ENCODE data around the gene NR2F1-AS1. TPM values are rescaled to one million over a fixed set of nuclear protein-coding genes. Genes with fewer than 3 reads are reported as not detected.

NR2F1-AS1 gene
- polyA plus RNA-seq, 1 donor (not counting 4 experiments of a cell fraction or from before 2014, with no cell fraction given): 0.25 TPM

DNA sequence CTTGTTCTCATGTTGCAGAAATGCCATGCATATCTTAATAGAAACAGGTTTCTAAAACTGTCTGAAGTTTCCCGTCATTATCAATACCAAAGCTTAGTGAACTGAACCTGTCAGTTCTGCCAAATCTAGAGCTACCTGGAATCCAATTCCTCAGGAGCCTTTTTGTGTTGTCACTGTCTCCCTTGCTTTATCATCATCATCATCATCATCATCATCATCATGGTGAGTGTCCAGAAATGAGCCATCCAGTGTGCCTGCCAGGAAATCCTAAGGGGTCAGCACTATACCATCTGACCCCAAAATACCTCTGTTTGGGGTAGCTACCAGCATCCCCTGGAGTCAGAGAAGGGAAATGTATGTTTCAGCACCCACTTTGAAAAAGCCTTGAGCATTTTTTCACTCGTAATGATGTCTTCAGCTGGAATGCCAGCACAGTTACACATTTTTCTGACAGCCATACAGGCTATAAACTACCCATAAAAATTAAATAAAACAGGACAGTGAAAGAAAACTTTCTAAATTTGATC is 150.3 kb downstream of the NR2F1-AS1 start:
- no peaks in the 10 kb centered on the region for H4K20me1 ChIP-seq (ENCODE audit: control insufficient read depth, extremely low read depth, insufficient read depth, low read length)
- no peak overlapping the region for H2AFZ ChIP-seq (ENCODE audit: control insufficient read depth, low read length)
- dilution Hi-C loops (cut with MboI; ENCODE audit: extremely low pct_ligation_motif_present, low sequenced_read_pairs): no loop called here
- H3K4me3 ChIP-seq (ENCODE audit: control insufficient read depth in 2 of 3, extremely low read depth in 1 of 3, insufficient read depth in 2 of 3, low read depth in 1 of 3, low read length in 3 of 3): no peak overlapping the region
- no peak overlapping the region for H3K4me2 ChIP-seq (ENCODE audit: control insufficient read depth, extremely low read depth, insufficient read depth, low read depth, low read length)
- no peaks in the 10 kb centered on the region for H3K27me3 ChIP-seq (ENCODE audit: control insufficient read depth, extremely low read depth, insufficient read depth, low read length)
- FAIRE-seq (no peak), DNase-seq (ENCODE audit: low read depth, low spot score) (no peak)
- no peaks in the 10 kb centered on the region for H3K79me2 ChIP-seq (ENCODE audit: control insufficient read depth, insufficient read depth, low read length)
- TF ChIP-seq, protein P1, sequence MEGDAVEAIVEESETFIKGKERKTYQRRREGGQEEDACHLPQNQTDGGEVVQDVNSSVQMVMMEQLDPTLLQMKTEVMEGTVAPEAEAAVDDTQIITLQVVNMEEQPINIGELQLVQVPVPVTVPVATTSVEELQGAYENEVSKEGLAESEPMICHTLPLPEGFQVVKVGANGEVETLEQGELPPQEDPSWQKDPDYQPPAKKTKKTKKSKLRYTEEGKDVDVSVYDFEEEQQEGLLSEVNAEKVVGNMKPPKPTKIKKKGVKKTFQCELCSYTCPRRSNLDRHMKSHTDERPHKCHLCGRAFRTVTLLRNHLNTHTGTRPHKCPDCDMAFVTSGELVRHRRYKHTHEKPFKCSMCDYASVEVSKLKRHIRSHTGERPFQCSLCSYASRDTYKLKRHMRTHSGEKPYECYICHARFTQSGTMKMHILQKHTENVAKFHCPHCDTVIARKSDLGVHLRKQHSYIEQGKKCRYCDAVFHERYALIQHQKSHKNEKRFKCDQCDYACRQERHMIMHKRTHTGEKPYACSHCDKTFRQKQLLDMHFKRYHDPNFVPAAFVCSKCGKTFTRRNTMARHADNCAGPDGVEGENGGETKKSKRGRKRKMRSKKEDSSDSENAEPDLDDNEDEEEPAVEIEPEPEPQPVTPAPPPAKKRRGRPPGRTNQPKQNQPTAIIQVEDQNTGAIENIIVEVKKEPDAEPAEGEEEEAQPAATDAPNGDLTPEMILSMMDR (optimal IDR thresholded peaks at IDR 0.05 in 1 of 3, IDR thresholded peaks at IDR 0.05 in 1 of 3, conservative IDR thresholded peaks at IDR 0.05 in 1 of 3; ENCODE audit: extremely low read depth in 1 of 3, insufficient read depth in 2 of 3, low read length in 3 of 3): no peak
- no peak for TF ChIP-seq EZH2 (IDR thresholded peaks at IDR 0.05; ENCODE audit: low read length)
- no peaks in the 10 kb centered on the region for H3K9me1 ChIP-seq (ENCODE audit: control insufficient read depth, extremely low read depth, insufficient read depth, low read length)
- no peaks in the 10 kb centered on the region for H3K4me1 ChIP-seq (ENCODE audit: control insufficient read depth, extremely low read depth, insufficient read depth, low read length)
- H3K9me3 ChIP-seq (ENCODE audit: control insufficient read depth, low read depth, low read length): no peaks in the 10 kb centered on the region
- no peak overlapping the region for H3K27ac ChIP-seq (ENCODE audit: control insufficient read depth, insufficient read depth, low read length)
- no peaks in the 10 kb centered on the region for H3K36me3 ChIP-seq (ENCODE audit: control insufficient read depth in 2 of 2, extremely low read depth in 1 of 2, insufficient read depth in 2 of 2, low read length in 2 of 2)
- no peak overlapping the region for H3K9ac ChIP-seq (ENCODE audit: control insufficient read depth, extremely low read depth, insufficient read depth, low read length)

DNA sequence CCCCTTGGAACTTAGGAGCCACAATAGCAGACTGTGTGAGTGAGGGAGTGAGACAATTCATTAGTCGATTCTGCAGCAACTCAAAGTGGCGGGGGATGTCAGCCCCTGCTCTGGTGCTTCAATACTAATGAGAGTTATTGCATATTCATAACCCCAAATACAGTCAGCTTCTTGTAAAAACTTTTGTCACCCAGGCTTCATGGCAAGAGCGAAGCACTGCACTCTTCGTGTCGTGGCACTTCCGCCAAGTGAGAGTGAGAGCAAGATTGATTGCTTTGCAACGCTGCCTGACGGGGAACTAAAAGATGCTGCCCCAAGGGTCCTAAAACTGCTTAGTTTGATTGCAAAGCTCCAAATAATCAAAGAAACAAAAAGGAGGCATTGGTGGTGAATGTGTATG is 150.9 kb downstream of the NR2F1-AS1 start:
- Histone ChIP-seq H3K9ac (ENCODE audit: control insufficient read depth, extremely low read depth, insufficient read depth, low read length) (no peak overlapping the region), H2AFZ (ENCODE audit: control insufficient read depth, low read length) (no peak overlapping the region), H3K9me3 (ENCODE audit: control insufficient read depth, low read depth, low read length) (no peaks in the 10 kb centered on the region), H3K36me3 (ENCODE audit: control insufficient read depth in 2 of 2, extremely low read depth in 1 of 2, insufficient read depth in 2 of 2, low read length in 2 of 2) (no peaks in the 10 kb centered on the region), H3K4me3 (ENCODE audit: control insufficient read depth in 2 of 3, extremely low read depth in 1 of 3, insufficient read depth in 2 of 3, low read depth in 1 of 3, low read length in 3 of 3) (no peak overlapping the region), H3K27me3 (ENCODE audit: control insufficient read depth, extremely low read depth, insufficient read depth, low read length) (no peaks in the 10 kb centered on the region), H4K20me1 (ENCODE audit: control insufficient read depth, extremely low read depth, insufficient read depth, low read length) (no peaks in the 10 kb centered on the region), H3K9me1 (ENCODE audit: control insufficient read depth, extremely low read depth, insufficient read depth, low read length) (no peaks in the 10 kb centered on the region), H3K27ac (ENCODE audit: control insufficient read depth, insufficient read depth, low read length) (no peak overlapping the region), H3K4me1 (ENCODE audit: control insufficient read depth, extremely low read depth, insufficient read depth, low read length) (no peaks in the 10 kb centered on the region), H3K79me2 (ENCODE audit: control insufficient read depth, insufficient read depth, low read length) (no peaks in the 10 kb centered on the region), H3K4me2 (ENCODE audit: control insufficient read depth, extremely low read depth, insufficient read depth, low read depth, low read length) (no peak overlapping the region)
- no peak for FAIRE-seq
- DNase-seq (ENCODE audit: low read depth, low spot score): no peak
- dilution Hi-C loops (cut with MboI; ENCODE audit: extremely low pct_ligation_motif_present, low sequenced_read_pairs): no loop called here
- no peak for TF ChIP-seq EZH2 (IDR thresholded peaks at IDR 0.05; ENCODE audit: low read length)
- TF ChIP-seq, protein P1 (optimal IDR thresholded peaks at IDR 0.05 in 1 of 3, IDR thresholded peaks at IDR 0.05 in 1 of 3, conservative IDR thresholded peaks at IDR 0.05 in 1 of 3; ENCODE audit: extremely low read depth in 1 of 3, insufficient read depth in 2 of 3, low read length in 3 of 3): no peak

Measured in keratinocyte (primary cell).